GM19035 (cell line): ENCODE measurements around the gene CCDC183.
"Not testable (repeated sequence)": the region's sequence is repeated elsewhere in the genome, so short reads cannot be mapped to it uniquely, and the experiment has no call there.

Source experiments
- ATAC-seq: cut with Tn5 transposase; IDR thresholded peaks from one replicate; pipeline ENCODE4 v1.9.1; 2021; ENCODE audit not compliant: unreplicated experiment

CCDC183 gene

GRCh38 chr9:136796238-136796774, at the start of gene CCDC183:
TSS of gene CCDC183 (plus strand) at chr9:136796338. CDS start at chr9:136796398, 60 bp downstream.
- no peak for ATAC-seq

- ATAC-seq = no peak
These were observed 49.5 kb upstream of the CCDC183 start for GRCh38 chr9:136746621-136747020.

GRCh38 chr9:136747161-136748060, 48.7 kb upstream of the CCDC183 start:
- no peak for ATAC-seq

- ATAC-seq = no peak
These were observed 47.9 kb upstream of the CCDC183 start, which contains the start of gene LCN6 for GRCh38 chr9:136748201-136748600. TSS of gene LCN6 (minus strand) at chr9:136748525. CDS start at chr9:136748483, 42 bp downstream.

- ATAC-seq = no peak
These were observed 47.2 kb upstream of the CCDC183 start for GRCh38 chr9:136748666-136749611.

- no peak for ATAC-seq
These were observed 45.6 kb upstream of the CCDC183 start for GRCh38 chr9:136750526-136750925.

- ATAC-seq = no peak
These were observed 44.9 kb upstream of the CCDC183 start for GRCh38 chr9:136751244-136751643.

- no peak for ATAC-seq
These were observed 44.3 kb upstream of the CCDC183 start for GRCh38 chr9:136751814-136752213.

GRCh38 chr9:136753371-136754058, 42.6 kb upstream of the CCDC183 start:
- ATAC-seq = no peak

- no peak for ATAC-seq
These were observed 42.0 kb upstream of the CCDC183 start for GRCh38 chr9:136754059-136754572.

GRCh38 chr9:136754626-136755301, 41.4 kb upstream of the CCDC183 start:
- no peak for ATAC-seq

- ATAC-seq = not testable (repeated sequence)
These were observed 40.6 kb upstream of the CCDC183 start for GRCh38 chr9:136755302-136756133.

GRCh38 chr9:136756134-136756438, 40.1 kb upstream of the CCDC183 start:
- ATAC-seq = no peak

- no peak for ATAC-seq
These were observed 39.3 kb upstream of the CCDC183 start for GRCh38 chr9:136756836-136757235.

- ATAC-seq = no peak
These were observed 38.8 kb upstream of the CCDC183 start for GRCh38 chr9:136757328-136757727.

GRCh38 chr9:136757751-136758140, 38.4 kb upstream of the CCDC183 start:
- ATAC-seq = no peak

GRCh38 chr9:136759001-136759400, 37.1 kb upstream of the CCDC183 start:
- no peak for ATAC-seq

GRCh38 chr9:136759436-136760325, 36.5 kb upstream of the CCDC183 start:
- ATAC-seq = no peak
